SK-N-MC (cell line): ENCODE data around the gene LRRC15.
A peak's percentile ranks its signal among the peaks of the same experiment; 100 is the strongest.

ENCODE experiments used
- DNase-seq: peaks from one replicate; pipeline ENCODE4 v3.0.0-alpha.2; 2011; ENCODE audit warnings: low read depth, low spot score
- H3K27ac ChIP-seq: fragments of 200-600 bp; sonication (generic); 2 replicates; pipeline ENCODE4 v1.5.1; 2016; ENCODE audit warnings: mixed run types
- H3K36me3 ChIP-seq: fragments of 200-600 bp; sonication (generic); 2 replicates; pipeline ENCODE4 v1.6.1; 2017; ENCODE audit warnings: antibody characterized with exemption, low read length, mixed read lengths; ENCODE audit not compliant: insufficient read depth
- H3K4me3 ChIP-seq: fragments of 200-600 bp; sonication (generic); 2 replicates; pipeline ENCODE4 v1.5.1; 2016
- H3K9ac ChIP-seq: fragments of 200-600 bp; sonication (generic); 2 replicates; pipeline ENCODE4 v1.8.0; 2017; ENCODE audit warnings: mixed run types, mixed read lengths; ENCODE audit not compliant: insufficient read length
- H3K9me3 ChIP-seq: fragments of 200-600 bp; sonication (generic); 2 replicates; pipeline ENCODE4 v1.6.1; 2017; ENCODE audit warnings: low read depth, mild to moderate bottlenecking, antibody characterized with exemption, low read length, moderate library complexity, mixed read lengths
- EZH2 ChIP-seq: fragments of 200-600 bp; sonication (generic); IDR thresholded peaks from one replicate; pipeline ENCODE4 v1.6.1; 2017; ENCODE audit warnings: antibody characterized with exemption
- FOXP2 ChIP-seq: optimal IDR thresholded peaks from 2 replicates; pipeline ENCODE3; 2011; ENCODE audit warnings: mild to moderate bottlenecking, moderate library complexity; ENCODE audit not compliant: insufficient read depth; ENCODE audit errors: extremely low read length, control extremely low read depth
- POLR2AphosphoS5 ChIP-seq: IDR thresholded peaks from 2 replicates; pipeline ENCODE4 v1.6.1; 2012; ENCODE audit warnings: mild to moderate bottlenecking, low read depth, low read length, borderline replicate concordance

LRRC15 gene

GRCh38 chr3:194382196-194382891, 12.8 kb upstream of the LRRC15 start:
- Histone ChIP-seq H3K9me3 (no peaks in the 10 kb centered on the region), H3K36me3 (no peaks in the 10 kb centered on the region), H3K27ac (no peak overlapping the region), H3K9ac (no peak overlapping the region), H3K4me3 (no peak overlapping the region)
- no peak for DNase-seq
- TF ChIP-seq POLR2AphosphoS5 (no peak), EZH2 (no peak)

- no peak overlapping the region for H3K27ac ChIP-seq
- no peaks in the 10 kb centered on the region for H3K9me3 ChIP-seq
- TF ChIP-seq EZH2 (no peak), FOXP2 (no peak), POLR2AphosphoS5 (no peak)
- DNase-seq: no peak
- H3K4me3 ChIP-seq: no peak overlapping the region
- no peak overlapping the region for H3K9ac ChIP-seq
- H3K36me3 ChIP-seq: no peaks in the 10 kb centered on the region
These were observed 11.9 kb upstream of the LRRC15 start for GRCh38 chr3:194381460-194381875.

GRCh38 chr3:194380326-194380725, 10.8 kb upstream of the LRRC15 start:
- no peak for DNase-seq
- no peak overlapping the region for H3K27ac ChIP-seq
- TF ChIP-seq EZH2: no peak
- TF ChIP-seq FOXP2: no peak
- TF ChIP-seq POLR2AphosphoS5: no peak

GRCh38 chr3:194379651-194380050, 10.1 kb upstream of the LRRC15 start:
- Histone ChIP-seq H3K9ac (no peak overlapping the region), H3K4me3 (no peak overlapping the region), H3K27ac (no peak overlapping the region), H3K9me3 (no peaks in the 10 kb centered on the region), H3K36me3 (no peaks in the 10 kb centered on the region)
- TF ChIP-seq EZH2: no peak
- TF ChIP-seq POLR2AphosphoS5: no peak
- TF ChIP-seq FOXP2: no peak
- DNase-seq: no peak

More at GRCh38 chr3:194380326-194380725, 10.8 kb upstream of the LRRC15 start:
- Histone ChIP-seq H3K9ac (no peak overlapping the region), H3K36me3 (no peaks in the 10 kb centered on the region), H3K4me3 (no peak overlapping the region), H3K9me3 (no peaks in the 10 kb centered on the region)

GRCh38 chr3:194379231-194379630, 9.7 kb upstream of the LRRC15 start:
- no peak for DNase-seq
- no peak overlapping the region for H3K27ac ChIP-seq
- TF ChIP-seq POLR2AphosphoS5 (no peak), FOXP2 (no peak), EZH2 (no peak)
- H3K9ac ChIP-seq: no peak overlapping the region
- H3K4me3 ChIP-seq: no peak overlapping the region
- H3K36me3 ChIP-seq: no peaks in the 10 kb centered on the region
- no peaks in the 10 kb centered on the region for H3K9me3 ChIP-seq

- no peak for DNase-seq
- Histone ChIP-seq H3K9ac (no peak overlapping the region), H3K9me3 (no peaks in the 10 kb centered on the region), H3K27ac (no peak overlapping the region), H3K36me3 (no peaks in the 10 kb centered on the region), H3K4me3 (no peak overlapping the region)
- no peak for TF ChIP-seq POLR2AphosphoS5
- TF ChIP-seq EZH2: no peak
- TF ChIP-seq FOXP2: no peak
These were observed 8.2 kb upstream of the LRRC15 start for GRCh38 chr3:194377708-194378107.

GRCh38 chr3:194376241-194376560, 6.7 kb upstream of the LRRC15 start:
- DNase-seq: no peak
- Histone ChIP-seq H3K36me3 (no peaks in the 10 kb centered on the region), H3K9me3 (no peaks in the 10 kb centered on the region), H3K9ac (no peak overlapping the region), H3K4me3 (no peak overlapping the region), H3K27ac (peak overlapping the region; percentile 48; the same call in 1 of the 2 replicates)
- TF ChIP-seq FOXP2 (no peak), POLR2AphosphoS5 (no peak), EZH2 (no peak)

- no peak for TF ChIP-seq EZH2
- peak; percentile 99 for TF ChIP-seq FOXP2
- TF ChIP-seq POLR2AphosphoS5: no peak
- Histone ChIP-seq H3K9ac (no peak overlapping the region), H3K4me3 (peak overlapping the region; percentile 66), H3K9me3 (no peaks in the 10 kb centered on the region), H3K36me3 (no peaks in the 10 kb centered on the region), H3K27ac (peak overlapping the region; percentile 48; the same call in 1 of the 2 replicates)
- DNase-seq: no peak
These were observed 6.1 kb upstream of the LRRC15 start for GRCh38 chr3:194375473-194376240.
